H9 (cell line): ENCODE results near the gene METTL1. TPM values are rescaled to one million over a fixed set of nuclear protein-coding genes. Genes with fewer than 3 reads are reported as not detected.

ENCODE experiments used
- DNase-seq: peaks from one replicate; pipeline ENCODE4 v3.0.0-alpha.2; 2017
- H2AFZ ChIP-seq: one replicate; pipeline ENCODE4 v1.6.1; 2013; ENCODE audit warnings: mild to moderate bottlenecking, low read length, control low read depth, moderate library complexity
- H2AK5ac ChIP-seq: 2 replicates; pipeline ENCODE4 v1.6.1; 2013; ENCODE audit warnings: low read length, control low read depth, mixed read lengths; ENCODE audit not compliant: insufficient read length
- H2BK120ac ChIP-seq: one replicate; pipeline ENCODE4 v1.6.1; 2013; ENCODE audit warnings: low read depth, mild to moderate bottlenecking, low read length, control low read depth, inconsistent platforms; ENCODE audit not compliant: poor library complexity, severe bottlenecking
- H2BK12ac ChIP-seq: 2 replicates; pipeline ENCODE4 v1.6.1; 2013; ENCODE audit warnings: low read length, control low read depth, mixed read lengths, low read depth; ENCODE audit not compliant: insufficient read length
- H2BK15ac ChIP-seq: 2 replicates; pipeline ENCODE4 v1.6.1; 2013; ENCODE audit warnings: low read depth, low read length, control low read depth
- H2BK20ac ChIP-seq: one replicate; pipeline ENCODE4 v1.6.1; 2013; ENCODE audit warnings: low read depth, mild to moderate bottlenecking, low read length, control low read depth, inconsistent platforms; ENCODE audit not compliant: poor library complexity, severe bottlenecking
- H2BK5ac ChIP-seq: 2 replicates; pipeline ENCODE4 v1.6.1; 2013; ENCODE audit warnings: low read length, control low read depth, mixed read lengths; ENCODE audit not compliant: insufficient read length
- H3K14ac ChIP-seq: 2 replicates; pipeline ENCODE4 v1.6.1; 2013; ENCODE audit warnings: low read length, control low read depth; ENCODE audit not compliant: insufficient read depth
- H3K18ac ChIP-seq: 2 replicates; pipeline ENCODE4 v1.6.1; 2013; ENCODE audit warnings: low read depth, mild to moderate bottlenecking, mixed read lengths, low read length, control low read depth; ENCODE audit not compliant: insufficient read length
- H3K23ac ChIP-seq: 2 replicates; pipeline ENCODE4 v1.6.1; 2013; ENCODE audit warnings: low read length, control low read depth, mixed read lengths, low read depth; ENCODE audit not compliant: insufficient read length
- H3K23me2 ChIP-seq: 2 replicates; pipeline ENCODE4 v1.6.1; 2013; ENCODE audit warnings: low read depth, mild to moderate bottlenecking, mixed read lengths, low read length, control low read depth; ENCODE audit not compliant: insufficient read length, poor library complexity, severe bottlenecking
- H3K27ac ChIP-seq: 2 replicates; pipeline ENCODE4 v1.5.1; 2013; ENCODE audit warnings: low read length, control low read depth, mixed read lengths, low read depth; ENCODE audit not compliant: insufficient read length
- H3K27me3 ChIP-seq: 2 replicates; pipeline ENCODE4 v1.6.1; 2013; ENCODE audit warnings: low read length, control low read depth, inconsistent platforms; ENCODE audit not compliant: insufficient read depth
- H3K4ac ChIP-seq: 2 replicates; pipeline ENCODE4 v1.6.1; 2013; ENCODE audit warnings: low read depth, mild to moderate bottlenecking, control low read depth, inconsistent platforms, low read length, moderate library complexity
- H3K4me1 ChIP-seq: 2 replicates; pipeline ENCODE4 v1.6.1; 2013; ENCODE audit warnings: low read length, control low read depth, inconsistent platforms; ENCODE audit not compliant: insufficient read depth
- H3K4me2 ChIP-seq: 2 replicates; pipeline ENCODE4 v1.6.1; 2013; ENCODE audit warnings: low read length, control low read depth, mixed read lengths; ENCODE audit not compliant: insufficient read length, insufficient read depth
- H3K56ac ChIP-seq: 2 replicates; pipeline ENCODE4 v1.6.1; 2013; ENCODE audit warnings: low read depth, mild to moderate bottlenecking, mixed read lengths, low read length, control low read depth; ENCODE audit not compliant: insufficient read length
- H3K79me1 ChIP-seq: 2 replicates; pipeline ENCODE4 v1.6.1; 2013; ENCODE audit warnings: low read depth, mild to moderate bottlenecking, moderate library complexity, low read length, control low read depth, inconsistent platforms; ENCODE audit not compliant: insufficient read depth, poor library complexity, severe bottlenecking
- H3K79me2 ChIP-seq: 2 replicates; pipeline ENCODE4 v1.6.1; 2013; ENCODE audit warnings: low read length, control low read depth, inconsistent platforms; ENCODE audit not compliant: insufficient read depth
- H3K9ac ChIP-seq: 2 replicates; pipeline ENCODE4 v1.6.1; 2013; ENCODE audit warnings: low read length, control low read depth, mixed read lengths; ENCODE audit not compliant: insufficient read length; ENCODE audit errors: extremely low read depth
- H3K9me3 ChIP-seq: one replicate; pipeline ENCODE4 v1.6.1; 2013; ENCODE audit warnings: low read depth, low read length, inconsistent platforms; ENCODE audit not compliant: control insufficient read depth
- H3T11ph ChIP-seq: one replicate; pipeline ENCODE4 v1.6.1; 2013; ENCODE audit warnings: mild to moderate bottlenecking, low read length, control low read depth, inconsistent platforms
- H4K20me1 ChIP-seq: one replicate; pipeline ENCODE4 v1.6.1; 2013; ENCODE audit not compliant: control insufficient read depth, insufficient read length, insufficient read depth
- H4K5ac ChIP-seq: 2 replicates; pipeline ENCODE4 v1.6.1; 2013; ENCODE audit warnings: low read depth, mild to moderate bottlenecking, mixed read lengths, low read length, control low read depth; ENCODE audit not compliant: insufficient read length
- H4K8ac ChIP-seq: replicated peaks from 2 replicates; pipeline ENCODE4 v1.6.1; 2013; ENCODE audit warnings: low read length, control low read depth, mixed read lengths, low read depth; ENCODE audit not compliant: insufficient read length
- H4K91ac ChIP-seq: 2 replicates; pipeline ENCODE4 v1.6.1; 2013; ENCODE audit warnings: low read depth, mild to moderate bottlenecking, moderate library complexity, mixed read lengths, low read length, control low read depth; ENCODE audit not compliant: insufficient read length
- H3K27ac Mint-ChIP-seq, 3 experiments: 2 replicates in 2 of 3; 3 replicates in 1 of 3; pipeline ENCODE4 v1.8.0; 2020 to 2021; ENCODE audit warnings: mixed read lengths in 3 of 3, mild to moderate bottlenecking in 1 of 3, moderate library complexity in 1 of 3
- H3K27me3 Mint-ChIP-seq: 2 replicates; pipeline ENCODE4 v1.8.0; 2021; ENCODE audit warnings: low read depth, mild to moderate bottlenecking, moderate library complexity, mixed read lengths
- H3K36me3 Mint-ChIP-seq, 3 experiments: 2 replicates in 2 of 3; 3 replicates in 1 of 3; pipeline ENCODE4 v1.8.0; 2020 to 2021; ENCODE audit warnings: low read depth in 3 of 3, mixed read lengths in 3 of 3; ENCODE audit not compliant: insufficient read depth in 1 of 3
- H3K4me1 Mint-ChIP-seq, 2 experiments: 2 replicates each; pipeline ENCODE4 v1.8.0; 2020; ENCODE audit warnings: mixed read lengths in 2 of 2
- H3K4me3 Mint-ChIP-seq, 2 experiments: 2 replicates in 1 of 2; 3 replicates in 1 of 2; pipeline ENCODE4 v1.8.0; 2020 to 2021; ENCODE audit warnings: mild to moderate bottlenecking in 2 of 2, mixed read lengths in 2 of 2, moderate library complexity in 1 of 2
- H3K9me3 Mint-ChIP-seq, 2 experiments: 2 replicates in 1 of 2; 3 replicates in 1 of 2; pipeline ENCODE4 v1.8.0; 2020; ENCODE audit warnings: mild to moderate bottlenecking in 2 of 2, mixed read lengths in 2 of 2, moderate library complexity in 1 of 2
- CTCF ChIP-seq: fragments of 200-600 bp; sonication (generic); conservative IDR thresholded peaks from 3 replicates; pipeline ENCODE4 v1.8.0; 2021; ENCODE audit warnings: antibody characterized with exemption, mild to moderate bottlenecking
- WGBS: extraction: QIAGEN DNeasy Blood & Tissue Kit; methylation state at CpG from one replicate; pipeline ENCODE4 v1.1.7; 2013; ENCODE audit warnings: missing lambda C conversion rate, low lambda C conversion rate, mixed read lengths; ENCODE audit not compliant: insufficient read length; ENCODE audit errors: extremely low coverage; 5-methylcytosine and 5-hydroxymethylcytosine counted together
- total RNA-seq: library from RNA; stranded (reverse); gene quantifications from 2 replicates; pipeline ENCODE4 v1.2.1, GENCODE V29; 2021

Gene METTL1
- total RNA-seq, 1 experiment from 2014 or later = 58.4 TPM

- H3K23me2 ChIP-seq = peaks cover 9% of the 10 kb centered on the region
- H4K91ac ChIP-seq = no peak overlapping the region
- no peaks in the 10 kb centered on the region for H4K20me1 ChIP-seq
- no peaks in the 10 kb centered on the region for H3K79me2 ChIP-seq
- peaks cover 3 to 16% (median 6%) of the 10 kb centered on the region in 3 experiments; a peak in 6 of 7 replicates for H3K36me3 Mint-ChIP-seq
- no peak for DNase-seq
- H3K56ac ChIP-seq = no peak overlapping the region
- H3K14ac ChIP-seq = no peak overlapping the region
- H3T11ph ChIP-seq = no peak overlapping the region
- no peak overlapping the region for H2BK5ac ChIP-seq
- H2AFZ ChIP-seq = no peak overlapping the region
- no peak overlapping the region for H3K4me2 ChIP-seq
- WGBS = no CpG with 5 or more reads among the region's 4 CpGs
- no peak for TF ChIP-seq CTCF
- peaks cover 0 to 2% of the 10 kb centered on the region in 2 experiments; a peak in 1 of 5 replicates for H3K9me3 Mint-ChIP-seq
- H2AK5ac ChIP-seq = no peak overlapping the region
- peaks cover 29% of the 10 kb centered on the region in 2 experiments for H3K4me1 Mint-ChIP-seq
- peaks cover 11% of the 10 kb centered on the region for H3K27me3 ChIP-seq
- H4K8ac ChIP-seq = no peak overlapping the region
- H3K4ac ChIP-seq = no peak overlapping the region
- H3K9me3 ChIP-seq = no peaks in the 10 kb centered on the region
- 0 out of 2 replicates have a peak, but pooled peaks cover 2% of the 10 kb centered on the region for H3K4me1 ChIP-seq
- H3K27ac ChIP-seq = no peak overlapping the region
- H2BK120ac ChIP-seq = no peak overlapping the region
- no peak overlapping the region for H3K9ac ChIP-seq
- H3K23ac ChIP-seq = no peak overlapping the region
- H2BK15ac ChIP-seq = no peak overlapping the region
- peaks cover 38% of the 10 kb centered on the region for H3K27me3 Mint-ChIP-seq
- H2BK20ac ChIP-seq = no peak overlapping the region
- no peak overlapping the region for H3K27ac Mint-ChIP-seq
- H3K18ac ChIP-seq = no peak overlapping the region
- no peak overlapping the region for H3K4me3 Mint-ChIP-seq
- H4K5ac ChIP-seq = no peak overlapping the region
- no peaks in the 10 kb centered on the region for H3K79me1 ChIP-seq
- H2BK12ac ChIP-seq = no peak overlapping the region
These were observed 14.1 kb downstream of the METTL1 start for GRCh38 chr12:57757771-57758170.
